ENCODE measurements around the gene TAF3.

GRCh38 chr10:8041284-8041991, 223.1 kb downstream of the TAF3 start:
- no peak for TF ChIP-seq CTCF (IDR thresholded peaks at IDR 0.05)
- no peak for TF ChIP-seq REST (IDR thresholded peaks at IDR 0.05; ENCODE audit: insufficient read depth in 1 of 2, low read depth in 2 of 2, low read length in 1 of 2)
- TF ChIP-seq POLR2AphosphoS5 (IDR thresholded peaks at IDR 0.05; ENCODE audit: low read depth, low read length): no peak
- TF ChIP-seq SIN3A (IDR thresholded peaks at IDR 0.05; ENCODE audit: borderline replicate concordance, insufficient read depth, low read depth, low read length): no peak
- TF ChIP-seq TCF7L2 (IDR thresholded peaks at IDR 0.05; ENCODE audit: low read depth, low read length): no peak

Measured in Panc1 (cell line).